Endothelial cell (in vitro differentiated cells): ENCODE measurements around the gene DOCK11. TPM values are rescaled to one million over a fixed set of nuclear protein-coding genes. Genes with fewer than 3 reads are reported as not detected.

ENCODE experiments used
- DNase-seq: peaks from one replicate; pipeline ENCODE4 v3.0.0; 2021; ENCODE audit warnings: low spot score
- H3K27ac Mint-ChIP-seq: one replicate; pipeline ENCODE4 v1.8.0; 2021; ENCODE audit warnings: mixed read lengths, inconsistent platforms; ENCODE audit not compliant: unreplicated experiment
- H3K27me3 Mint-ChIP-seq: one replicate; pipeline ENCODE4 v1.8.0; 2021; ENCODE audit warnings: mild to moderate bottlenecking, moderate library complexity, mixed read lengths, inconsistent platforms; ENCODE audit not compliant: unreplicated experiment
- H3K36me3 Mint-ChIP-seq: one replicate; pipeline ENCODE4 v1.8.0; 2021; ENCODE audit warnings: mild to moderate bottlenecking, low read depth, mixed read lengths, inconsistent platforms; ENCODE audit not compliant: unreplicated experiment
- H3K4me1 Mint-ChIP-seq: one replicate; pipeline ENCODE4 v1.8.0; 2021; ENCODE audit warnings: mild to moderate bottlenecking, mixed read lengths, inconsistent platforms; ENCODE audit not compliant: unreplicated experiment
- H3K4me3 Mint-ChIP-seq: one replicate; pipeline ENCODE4 v1.8.0; 2021; ENCODE audit warnings: mild to moderate bottlenecking, mixed read lengths, inconsistent platforms; ENCODE audit not compliant: unreplicated experiment
- H3K9me3 Mint-ChIP-seq: one replicate; pipeline ENCODE4 v1.8.0; 2021; ENCODE audit warnings: mixed read lengths, inconsistent platforms; ENCODE audit not compliant: unreplicated experiment
- CTCF ChIP-seq: fragments of 200-600 bp; sonication (generic); IDR thresholded peaks from one replicate; pipeline ENCODE4 v1.5.0; 2021; ENCODE audit warnings: antibody characterized with exemption; ENCODE audit not compliant: unreplicated experiment
- total RNA-seq: library from RNA; stranded (reverse); fragmentation: NEBNext Ultra II Directional; extraction: Animal tissue kit (Norgen Biotek cat#: 25700); gene quantifications from one replicate; pipeline ENCODE4 v1.2.1, GENCODE V29; 2021; ENCODE audit not compliant: unreplicated experiment

The DOCK11 gene
- total RNA-seq, 1 donor from 2014 or later: 10.9 TPM

DNA sequence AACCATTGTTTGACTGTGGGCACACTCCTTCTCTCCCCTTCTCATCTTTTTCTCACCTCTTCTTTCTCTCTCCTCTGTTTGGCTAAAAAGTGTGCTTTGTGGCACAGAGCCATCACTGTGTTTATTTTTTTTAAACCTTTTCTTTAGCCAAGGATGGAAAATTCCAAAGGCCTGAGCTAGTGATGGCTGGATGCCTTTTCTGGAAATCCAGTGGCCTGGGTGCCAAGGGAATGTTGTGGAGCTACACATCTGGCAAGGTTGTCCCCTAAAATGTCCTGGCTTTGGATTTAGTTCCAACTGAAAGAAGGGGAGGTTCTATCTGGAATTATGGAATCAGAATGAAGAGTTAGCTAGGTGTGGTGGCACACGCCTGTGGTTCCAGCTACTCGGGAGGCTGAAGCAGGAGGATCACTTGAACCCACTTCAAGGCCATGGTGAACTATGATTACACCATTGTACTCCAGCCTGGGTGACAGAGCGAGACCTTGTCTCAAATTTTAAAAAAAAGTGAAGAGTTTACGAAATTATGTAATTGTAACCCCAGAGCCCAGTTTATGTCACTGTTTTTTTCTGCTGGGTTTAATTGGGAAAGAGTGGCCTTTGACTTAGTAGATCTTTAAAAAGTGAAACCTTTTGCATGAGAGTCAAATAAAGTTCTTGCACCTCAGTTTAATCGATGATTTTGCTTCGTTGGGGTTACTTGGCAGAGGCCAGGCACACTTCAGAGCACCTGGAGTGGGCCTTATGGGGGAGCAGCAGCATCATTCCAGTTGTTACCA, 17.7 kb downstream of the DOCK11 start:
- Mint-ChIP-seq H3K27me3 (no peaks in the 10 kb centered on the region), H3K36me3 (peaks cover 4% of the 10 kb centered on the region), H3K4me1 (no peaks in the 10 kb centered on the region), H3K9me3 (no peaks in the 10 kb centered on the region), H3K4me3 (no peak overlapping the region), H3K27ac (no peak overlapping the region)
- no peak for DNase-seq
- no peak for TF ChIP-seq CTCF

- Mint-ChIP-seq H3K36me3 (peaks cover 4% of the 10 kb centered on the region), H3K4me3 (no peak overlapping the region), H3K27ac (no peak overlapping the region), H3K9me3 (no peaks in the 10 kb centered on the region), H3K27me3 (no peaks in the 10 kb centered on the region), H3K4me1 (peaks cover 4% of the 10 kb centered on the region)
- no peak for DNase-seq
- no peak for TF ChIP-seq CTCF
Measured at GRCh38 chrX:118519411-118520215, 24.0 kb downstream of the DOCK11 start.

- no peak for DNase-seq
- H3K36me3 Mint-ChIP-seq: no peaks in the 10 kb centered on the region
- H3K27ac Mint-ChIP-seq: no peak overlapping the region
- no peak overlapping the region for H3K4me3 Mint-ChIP-seq
- H3K27me3 Mint-ChIP-seq: no peaks in the 10 kb centered on the region
- no peak for TF ChIP-seq CTCF
- H3K9me3 Mint-ChIP-seq: no peaks in the 10 kb centered on the region
- H3K4me1 Mint-ChIP-seq: peaks cover 4% of the 10 kb centered on the region
Measured at GRCh38 chrX:118520216-118521206, 24.9 kb downstream of the DOCK11 start.

- Mint-ChIP-seq H3K27ac (no peak overlapping the region), H3K36me3 (no peaks in the 10 kb centered on the region), H3K27me3 (no peaks in the 10 kb centered on the region), H3K9me3 (no peaks in the 10 kb centered on the region), H3K4me3 (no peak overlapping the region), H3K4me1 (peaks cover 4% of the 10 kb centered on the region)
- no peak for DNase-seq
- no peak for TF ChIP-seq CTCF
Measured at GRCh38 chrX:118521435-118521834, 25.8 kb downstream of the DOCK11 start.
